GM23248 (cell line): ENCODE results near the gene LRBA.
"Not testable (repeated sequence)": the region's sequence is repeated elsewhere in the genome, so short reads cannot be mapped to it uniquely, and the experiment has no call there.

Experiments
- EZH2 ChIP-seq: fragments of 200-600 bp; sonication (generic); IDR thresholded peaks from 2 replicates; pipeline ENCODE4 v1.6.1; 2018; ENCODE audit warnings: antibody characterized with exemption, mild to moderate bottlenecking; ENCODE audit not compliant: insufficient read depth, poor library complexity, severe bottlenecking
- EZH2phosphoT487 ChIP-seq: fragments of 200-600 bp; sonication (generic); IDR thresholded peaks from 2 replicates; pipeline ENCODE4 v1.6.1; 2018; ENCODE audit warnings: antibody characterized with exemption, moderate library complexity, mild to moderate bottlenecking, low read depth; ENCODE audit not compliant: insufficient read depth

- not testable (repeated sequence) for TF ChIP-seq EZH2phosphoT487, EZH2
These were observed 61.2 kb downstream of the LRBA start for GRCh38 chr4:150953916-150954315.
